Testis (tissue), 2 donors: Measurements from ENCODE around the gene FOXJ3.

ENCODE experiments used
- POLR2A ChIP-seq: fragments of 450-650 bp; IDR thresholded peaks from one replicate; pipeline ENCODE4 v1.6.1; 2017; ENCODE audit warnings: antibody characterized with exemption, mild to moderate bottlenecking, moderate library complexity
- TF ChIP-seq, protein P1 (sequence below), 3 experiments: fragments of 450-650 bp in 2 of 3; fragments of 200-600 bp in 1 of 3; sonication (generic) in 1 of 3; IDR thresholded peaks; one replicate each; pipeline ENCODE4 v1.5.1; 2016 to 2019; ENCODE audit warnings: antibody characterized with exemption in 3 of 3, mild to moderate bottlenecking in 2 of 3, moderate library complexity in 1 of 3

- TF ChIP-seq, protein P1, sequence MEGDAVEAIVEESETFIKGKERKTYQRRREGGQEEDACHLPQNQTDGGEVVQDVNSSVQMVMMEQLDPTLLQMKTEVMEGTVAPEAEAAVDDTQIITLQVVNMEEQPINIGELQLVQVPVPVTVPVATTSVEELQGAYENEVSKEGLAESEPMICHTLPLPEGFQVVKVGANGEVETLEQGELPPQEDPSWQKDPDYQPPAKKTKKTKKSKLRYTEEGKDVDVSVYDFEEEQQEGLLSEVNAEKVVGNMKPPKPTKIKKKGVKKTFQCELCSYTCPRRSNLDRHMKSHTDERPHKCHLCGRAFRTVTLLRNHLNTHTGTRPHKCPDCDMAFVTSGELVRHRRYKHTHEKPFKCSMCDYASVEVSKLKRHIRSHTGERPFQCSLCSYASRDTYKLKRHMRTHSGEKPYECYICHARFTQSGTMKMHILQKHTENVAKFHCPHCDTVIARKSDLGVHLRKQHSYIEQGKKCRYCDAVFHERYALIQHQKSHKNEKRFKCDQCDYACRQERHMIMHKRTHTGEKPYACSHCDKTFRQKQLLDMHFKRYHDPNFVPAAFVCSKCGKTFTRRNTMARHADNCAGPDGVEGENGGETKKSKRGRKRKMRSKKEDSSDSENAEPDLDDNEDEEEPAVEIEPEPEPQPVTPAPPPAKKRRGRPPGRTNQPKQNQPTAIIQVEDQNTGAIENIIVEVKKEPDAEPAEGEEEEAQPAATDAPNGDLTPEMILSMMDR (IDR thresholded peaks at IDR 0.05) = no peak
- TF ChIP-seq POLR2A = no peak
These were observed 22.3 kb downstream of the FOXJ3 start for GRCh38 chr1:42312576-42313212.
